OCI-LY3 (cell line): ENCODE results near the gene BACH2.

ENCODE experiments used
- H2AFZ ChIP-seq: fragments of 200-600, 300-600 bp; shearing (Covaris generic); 2 replicates; pipeline ENCODE4 v1.6.0; 2014; ENCODE audit warnings: antibody characterized with exemption, low read depth, low read length
- H3K27ac ChIP-seq: fragments of 200-600, 300-600 bp; sonication (generic); 2 replicates; pipeline ENCODE4 v1.5.1; 2014; ENCODE audit warnings: mild to moderate bottlenecking, low read length, moderate library complexity, mixed read lengths
- H3K27me3 ChIP-seq: fragments of 200-600, 300-600 bp; sonication (generic); 2 replicates; pipeline ENCODE4 v1.6.1; 2014; ENCODE audit warnings: low read depth, low read length, mixed read lengths
- H3K36me3 ChIP-seq: fragments of 200-600, 300-600 bp; sonication (generic); replicated peaks from 2 replicates; pipeline ENCODE3; 2014; ENCODE audit warnings: low read depth, low read length, mixed read lengths
- H3K4me1 ChIP-seq: fragments of 300-600, 200-600 bp; sonication (generic); 2 replicates; pipeline ENCODE4 v1.6.1; 2014; ENCODE audit warnings: low read length, mixed read lengths
- H3K4me2 ChIP-seq: fragments of 200-600, 300-600 bp; sonication (generic); 2 replicates; pipeline ENCODE4 v1.6.1; 2014; ENCODE audit warnings: low read length, mixed read lengths
- H3K4me3 ChIP-seq: fragments of 300-600, 200-600 bp; sonication (generic); 2 replicates; pipeline ENCODE4 v1.5.1; 2014; ENCODE audit warnings: antibody characterized with exemption, mild to moderate bottlenecking, low read length, moderate library complexity
- H3K79me2 ChIP-seq: fragments of 300-600, 200-600 bp; shearing (Covaris generic); 2 replicates; pipeline ENCODE4 v1.6.1; 2014; ENCODE audit warnings: mild to moderate bottlenecking, low read length, mixed read lengths
- H3K9ac ChIP-seq: fragments of 300-600, 200-600 bp; shearing (Covaris generic); 2 replicates; pipeline ENCODE4 v1.6.0; 2014; ENCODE audit warnings: mild to moderate bottlenecking, low read length, moderate library complexity
- H3K9me3 ChIP-seq: fragments of 200-600, 300-600 bp; shearing (Covaris generic); 2 replicates; pipeline ENCODE4 v1.6.1; 2014; ENCODE audit warnings: low read length, mixed read lengths; ENCODE audit not compliant: insufficient read depth
- H4K20me1 ChIP-seq: fragments of 200-600, 300-600 bp; sonication (generic); 2 replicates; pipeline ENCODE4 v1.6.1; 2016; ENCODE audit warnings: low read length, mixed read lengths; ENCODE audit not compliant: insufficient read depth
- CTCF ChIP-seq: fragments of 200-600, 300-600 bp; sonication (generic); IDR thresholded peaks from 2 replicates; pipeline ENCODE4 v1.5.1; 2014; ENCODE audit warnings: antibody characterized with exemption, low read length, low read depth
- EZH2phosphoT487 ChIP-seq: fragments of 200-600 bp; shearing (Covaris generic); IDR thresholded peaks from 2 replicates; pipeline ENCODE4 v1.6.1; 2018; ENCODE audit warnings: antibody characterized with exemption, mixed run types, low read depth

Gene BACH2

DNA sequence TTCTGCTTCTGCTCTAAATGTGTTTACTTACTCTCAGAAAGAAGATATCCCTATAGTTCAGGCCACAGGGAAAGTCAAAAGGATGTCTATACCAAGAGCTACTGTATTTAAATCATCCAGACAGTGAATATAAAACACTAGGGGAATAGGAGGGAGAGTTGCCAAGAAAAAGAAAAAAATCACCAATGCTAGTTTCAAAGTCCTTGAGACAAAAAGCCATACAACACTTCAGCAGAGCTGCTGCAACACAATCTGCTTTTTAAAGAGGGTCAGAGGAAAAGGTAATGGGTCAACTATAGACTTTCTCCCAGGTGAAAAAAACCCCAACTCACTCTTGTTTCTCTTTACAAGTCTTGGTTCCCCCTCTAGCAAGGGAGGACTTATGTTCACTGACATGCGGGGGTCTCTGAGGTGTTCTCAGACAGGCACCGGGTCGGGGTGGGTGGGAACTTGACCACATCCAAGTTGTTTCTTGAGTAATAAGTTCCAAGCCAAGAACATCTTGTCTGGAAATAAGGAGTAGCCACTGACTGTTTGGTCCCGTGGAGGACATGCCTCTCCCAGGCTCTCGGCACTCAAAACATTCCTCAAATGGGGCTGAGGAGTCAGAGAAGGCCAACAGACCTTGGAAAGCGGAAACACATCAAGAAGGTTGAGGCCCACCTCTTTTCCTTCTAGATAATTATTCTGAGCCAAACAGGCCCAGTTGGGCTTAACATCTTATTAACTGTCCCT is 354.7 kb downstream of the BACH2 start:
- Histone ChIP-seq H3K4me1 (no peaks in the 10 kb centered on the region), H3K4me2 (no peak overlapping the region), H3K27me3 (0 out of 2 replicates have a peak, but pooled peaks cover 4% of the 10 kb centered on the region), H3K27ac (no peak overlapping the region), H3K9ac (no peak overlapping the region), H4K20me1 (no peaks in the 10 kb centered on the region), H3K9me3 (no peaks in the 10 kb centered on the region), H3K4me3 (no peak overlapping the region), H2AFZ (no peak overlapping the region), H3K36me3 (no peaks in the 10 kb centered on the region), H3K79me2 (no peaks in the 10 kb centered on the region)
- TF ChIP-seq EZH2phosphoT487 (no peak), CTCF (no peak)

- H3K4me3 ChIP-seq = no peak overlapping the region
- H3K36me3 ChIP-seq = no peaks in the 10 kb centered on the region
- H4K20me1 ChIP-seq = no peaks in the 10 kb centered on the region
- H3K4me1 ChIP-seq = no peaks in the 10 kb centered on the region
- TF ChIP-seq EZH2phosphoT487 (no peak), CTCF (no peak)
- H3K4me2 ChIP-seq = no peak overlapping the region
- no peak overlapping the region for H2AFZ ChIP-seq
- 0 out of 2 replicates have a peak, but pooled peaks cover 4% of the 10 kb centered on the region for H3K27me3 ChIP-seq
- no peak overlapping the region for H3K27ac ChIP-seq
- no peaks in the 10 kb centered on the region for H3K79me2 ChIP-seq
- no peak overlapping the region for H3K9ac ChIP-seq
- no peaks in the 10 kb centered on the region for H3K9me3 ChIP-seq
Observed at GRCh38 chr6:89941031-89941762, 355.4 kb downstream of the BACH2 start.

- no peak overlapping the region for H3K4me2 ChIP-seq
- H3K36me3 ChIP-seq = no peaks in the 10 kb centered on the region
- H3K9me3 ChIP-seq = no peaks in the 10 kb centered on the region
- H4K20me1 ChIP-seq = no peaks in the 10 kb centered on the region
- H3K9ac ChIP-seq = no peak overlapping the region
- H3K27me3 ChIP-seq = 0 out of 2 replicates have a peak, but pooled peaks cover 4% of the 10 kb centered on the region
- no peak overlapping the region for H3K27ac ChIP-seq
- no peak overlapping the region for H2AFZ ChIP-seq
- H3K4me1 ChIP-seq = no peaks in the 10 kb centered on the region
- no peak overlapping the region for H3K4me3 ChIP-seq
- peak; percentile 67 for TF ChIP-seq CTCF
- TF ChIP-seq EZH2phosphoT487 = no peak
- no peaks in the 10 kb centered on the region for H3K79me2 ChIP-seq
Observed at GRCh38 chr6:89940225-89941027, 356.2 kb downstream of the BACH2 start.

DNA sequence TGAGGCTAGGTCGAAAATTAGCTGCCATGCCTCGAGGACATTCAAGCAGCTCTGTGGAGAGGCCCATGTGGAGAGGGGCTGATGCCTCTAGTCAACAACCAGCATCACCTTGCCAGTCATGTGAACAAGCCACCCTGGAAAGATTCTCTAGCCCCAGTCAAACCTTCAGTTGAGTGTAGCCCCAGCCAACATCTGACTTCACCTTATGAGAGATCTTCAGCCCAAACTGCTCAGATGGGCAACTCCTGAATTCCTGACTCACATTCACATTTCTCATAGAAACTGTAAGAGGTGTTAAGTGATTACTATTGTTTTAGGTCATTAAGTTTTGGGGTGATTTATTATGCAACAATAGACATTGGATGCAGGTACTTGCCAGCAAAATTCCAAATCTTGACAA is 357.5 kb downstream of the BACH2 start:
- no peak for TF ChIP-seq CTCF
- no peak overlapping the region for H3K4me2 ChIP-seq
- H3K9ac ChIP-seq = no peak overlapping the region
- no peak overlapping the region for H3K4me3 ChIP-seq
- H2AFZ ChIP-seq = no peak overlapping the region
- H3K36me3 ChIP-seq = no peaks in the 10 kb centered on the region
- no peak overlapping the region for H3K27ac ChIP-seq
- 0 out of 2 replicates have a peak, but pooled peaks cover 4% of the 10 kb centered on the region for H3K27me3 ChIP-seq
- no peaks in the 10 kb centered on the region for H3K4me1 ChIP-seq
- H3K9me3 ChIP-seq = no peaks in the 10 kb centered on the region
- H3K79me2 ChIP-seq = no peaks in the 10 kb centered on the region
- H4K20me1 ChIP-seq = no peaks in the 10 kb centered on the region
